Measurements from ENCODE around the gene PCSK7.

PCSK7 gene

DNA sequence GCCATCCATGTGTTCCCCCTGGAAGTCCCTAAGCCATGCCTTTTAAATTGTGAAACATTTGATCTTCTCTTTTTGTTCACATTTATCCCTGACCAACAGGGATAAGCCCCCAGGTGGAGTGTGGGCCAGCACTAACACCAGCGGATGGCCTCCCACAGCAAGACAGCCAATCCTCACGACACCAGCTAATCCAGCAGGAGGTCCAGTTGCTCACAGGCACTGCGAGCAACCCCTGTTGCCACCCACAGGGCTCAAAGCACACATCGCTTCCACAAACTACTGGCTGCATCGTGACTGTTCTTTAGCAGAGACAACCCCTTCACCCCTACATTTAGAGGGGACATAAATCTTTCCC, 2.0 kb downstream of the PCSK7 start:
- DNase-seq, result no peak
- TF ChIP-seq, protein P1, sequence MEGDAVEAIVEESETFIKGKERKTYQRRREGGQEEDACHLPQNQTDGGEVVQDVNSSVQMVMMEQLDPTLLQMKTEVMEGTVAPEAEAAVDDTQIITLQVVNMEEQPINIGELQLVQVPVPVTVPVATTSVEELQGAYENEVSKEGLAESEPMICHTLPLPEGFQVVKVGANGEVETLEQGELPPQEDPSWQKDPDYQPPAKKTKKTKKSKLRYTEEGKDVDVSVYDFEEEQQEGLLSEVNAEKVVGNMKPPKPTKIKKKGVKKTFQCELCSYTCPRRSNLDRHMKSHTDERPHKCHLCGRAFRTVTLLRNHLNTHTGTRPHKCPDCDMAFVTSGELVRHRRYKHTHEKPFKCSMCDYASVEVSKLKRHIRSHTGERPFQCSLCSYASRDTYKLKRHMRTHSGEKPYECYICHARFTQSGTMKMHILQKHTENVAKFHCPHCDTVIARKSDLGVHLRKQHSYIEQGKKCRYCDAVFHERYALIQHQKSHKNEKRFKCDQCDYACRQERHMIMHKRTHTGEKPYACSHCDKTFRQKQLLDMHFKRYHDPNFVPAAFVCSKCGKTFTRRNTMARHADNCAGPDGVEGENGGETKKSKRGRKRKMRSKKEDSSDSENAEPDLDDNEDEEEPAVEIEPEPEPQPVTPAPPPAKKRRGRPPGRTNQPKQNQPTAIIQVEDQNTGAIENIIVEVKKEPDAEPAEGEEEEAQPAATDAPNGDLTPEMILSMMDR (IDR thresholded peaks at IDR 0.05; ENCODE audit: low read depth, low read length), result no peak
- Histone ChIP-seq H3K9me3 (no peaks in the 10 kb centered on the region), H3K36me3 (peaks cover 37% of the 10 kb centered on the region), H3K27me3 (no peaks in the 10 kb centered on the region), H3K4me1 (no peaks in the 10 kb centered on the region), H3K4me3 (ENCODE audit: low read depth, low read length) (no peak overlapping the region)

DNA sequence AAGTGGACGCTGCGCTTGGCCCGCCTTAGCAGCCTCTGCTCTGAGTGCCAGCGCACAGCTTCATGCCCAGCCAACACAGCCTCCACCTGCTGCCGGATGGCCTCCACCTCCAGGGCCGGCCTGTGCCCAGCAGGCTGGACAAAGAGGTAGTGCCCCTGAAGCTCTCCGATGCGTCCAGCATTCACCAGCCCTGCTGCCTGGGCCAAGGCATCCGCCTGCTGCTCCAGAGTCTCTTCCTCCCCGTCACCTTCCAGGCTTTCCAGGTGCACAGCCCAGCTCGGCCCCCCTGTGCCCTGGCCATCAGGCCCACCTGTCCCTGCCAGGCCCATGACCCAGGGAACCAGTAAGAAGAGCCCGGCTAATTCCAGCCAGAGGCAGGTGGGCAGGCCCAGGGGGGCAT, 2.5 kb downstream of the PCSK7 start:
- no peaks in the 10 kb centered on the region for H3K9me3 ChIP-seq
- peaks cover 36% of the 10 kb centered on the region for H3K36me3 ChIP-seq
- TF ChIP-seq, protein P1 (IDR thresholded peaks at IDR 0.05; ENCODE audit: low read depth, low read length), result no peak
- H3K4me1 ChIP-seq, result no peaks in the 10 kb centered on the region
- H3K4me3 ChIP-seq (ENCODE audit: low read depth, low read length), result no peak overlapping the region
- no peak for DNase-seq
- no peaks in the 10 kb centered on the region for H3K27me3 ChIP-seq

DNA sequence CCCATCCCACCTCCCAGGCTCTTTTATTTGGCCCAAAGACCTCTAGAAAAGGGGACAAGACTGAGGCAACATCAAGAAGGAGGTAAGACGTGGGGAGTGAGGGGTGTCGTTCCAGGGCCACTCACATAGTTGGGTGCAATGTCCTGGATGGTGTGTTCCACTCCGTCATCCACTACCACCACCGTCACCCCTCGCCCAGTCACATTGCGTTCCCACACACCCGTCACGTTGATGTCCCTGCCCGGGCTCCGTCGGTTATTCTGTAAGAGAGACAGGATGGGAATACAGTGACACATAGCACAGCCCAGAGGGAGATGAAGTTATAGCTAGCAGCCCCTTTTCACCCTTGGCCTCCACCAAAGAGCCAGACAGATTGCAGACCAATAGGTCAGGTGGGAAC, 3.8 kb downstream of the PCSK7 start:
- DNase-seq, result no peak
- Histone ChIP-seq H3K27me3 (no peaks in the 10 kb centered on the region), H3K4me1 (no peaks in the 10 kb centered on the region), H3K4me3 (ENCODE audit: low read depth, low read length) (no peak overlapping the region), H3K9me3 (no peaks in the 10 kb centered on the region), H3K36me3 (peaks cover 46% of the 10 kb centered on the region)
- TF ChIP-seq, protein P1 (IDR thresholded peaks at IDR 0.05; ENCODE audit: low read depth, low read length), result no peak

GRCh38 chr11:117226388-117227385, 5.2 kb downstream of the PCSK7 start:
- Histone ChIP-seq H3K4me1 (no peaks in the 10 kb centered on the region), H3K27me3 (no peaks in the 10 kb centered on the region), H3K36me3 (peaks cover 56% of the 10 kb centered on the region), H3K4me3 (ENCODE audit: low read depth, low read length) (no peak overlapping the region), H3K9me3 (no peaks in the 10 kb centered on the region)
- TF ChIP-seq, protein P1 (IDR thresholded peaks at IDR 0.05; ENCODE audit: low read depth, low read length), result peak; percentile 91
- peak; percentile 61 for DNase-seq

GRCh38 chr11:117225553-117226170, 6.2 kb downstream of the PCSK7 start:
- no peak for DNase-seq
- TF ChIP-seq, protein P1 (IDR thresholded peaks at IDR 0.05; ENCODE audit: low read depth, low read length), result no peak
- H3K4me1 ChIP-seq, result no peaks in the 10 kb centered on the region
- H3K4me3 ChIP-seq (ENCODE audit: low read depth, low read length), result no peak overlapping the region
- peaks cover 59% of the 10 kb centered on the region for H3K36me3 ChIP-seq
- H3K9me3 ChIP-seq, result no peaks in the 10 kb centered on the region
- no peaks in the 10 kb centered on the region for H3K27me3 ChIP-seq
